H9 (cell line): ENCODE measurements around the gene LRRC36. TPM values are rescaled to one million over a fixed set of nuclear protein-coding genes. Genes with fewer than 3 reads are reported as not detected.

Experiments
- DNase-seq: peaks from one replicate; pipeline ENCODE4 v3.0.0-alpha.2; 2017
- H2AFZ ChIP-seq: one replicate; pipeline ENCODE4 v1.6.1; 2013; ENCODE audit warnings: mild to moderate bottlenecking, low read length, control low read depth, moderate library complexity
- H2AK5ac ChIP-seq: 2 replicates; pipeline ENCODE4 v1.6.1; 2013; ENCODE audit warnings: low read length, control low read depth, mixed read lengths; ENCODE audit not compliant: insufficient read length
- H2BK120ac ChIP-seq: one replicate; pipeline ENCODE4 v1.6.1; 2013; ENCODE audit warnings: low read depth, mild to moderate bottlenecking, low read length, control low read depth, inconsistent platforms; ENCODE audit not compliant: poor library complexity, severe bottlenecking
- H2BK12ac ChIP-seq: 2 replicates; pipeline ENCODE4 v1.6.1; 2013; ENCODE audit warnings: low read length, control low read depth, mixed read lengths, low read depth; ENCODE audit not compliant: insufficient read length
- H2BK15ac ChIP-seq: 2 replicates; pipeline ENCODE4 v1.6.1; 2013; ENCODE audit warnings: low read depth, low read length, control low read depth
- H2BK20ac ChIP-seq: one replicate; pipeline ENCODE4 v1.6.1; 2013; ENCODE audit warnings: low read depth, mild to moderate bottlenecking, low read length, control low read depth, inconsistent platforms; ENCODE audit not compliant: poor library complexity, severe bottlenecking
- H2BK5ac ChIP-seq: 2 replicates; pipeline ENCODE4 v1.6.1; 2013; ENCODE audit warnings: low read length, control low read depth, mixed read lengths; ENCODE audit not compliant: insufficient read length
- H3K14ac ChIP-seq: 2 replicates; pipeline ENCODE4 v1.6.1; 2013; ENCODE audit warnings: low read length, control low read depth; ENCODE audit not compliant: insufficient read depth
- H3K18ac ChIP-seq: 2 replicates; pipeline ENCODE4 v1.6.1; 2013; ENCODE audit warnings: low read depth, mild to moderate bottlenecking, mixed read lengths, low read length, control low read depth; ENCODE audit not compliant: insufficient read length
- H3K23ac ChIP-seq: 2 replicates; pipeline ENCODE4 v1.6.1; 2013; ENCODE audit warnings: low read length, control low read depth, mixed read lengths, low read depth; ENCODE audit not compliant: insufficient read length
- H3K23me2 ChIP-seq: 2 replicates; pipeline ENCODE4 v1.6.1; 2013; ENCODE audit warnings: low read depth, mild to moderate bottlenecking, mixed read lengths, low read length, control low read depth; ENCODE audit not compliant: insufficient read length, poor library complexity, severe bottlenecking
- H3K27ac ChIP-seq: 2 replicates; pipeline ENCODE4 v1.5.1; 2013; ENCODE audit warnings: low read length, control low read depth, mixed read lengths, low read depth; ENCODE audit not compliant: insufficient read length
- H3K27me3 ChIP-seq: 2 replicates; pipeline ENCODE4 v1.6.1; 2013; ENCODE audit warnings: low read length, control low read depth, inconsistent platforms; ENCODE audit not compliant: insufficient read depth
- H3K4ac ChIP-seq: 2 replicates; pipeline ENCODE4 v1.6.1; 2013; ENCODE audit warnings: low read depth, mild to moderate bottlenecking, control low read depth, inconsistent platforms, low read length, moderate library complexity
- H3K4me1 ChIP-seq: 2 replicates; pipeline ENCODE4 v1.6.1; 2013; ENCODE audit warnings: low read length, control low read depth, inconsistent platforms; ENCODE audit not compliant: insufficient read depth
- H3K4me2 ChIP-seq: 2 replicates; pipeline ENCODE4 v1.6.1; 2013; ENCODE audit warnings: low read length, control low read depth, mixed read lengths; ENCODE audit not compliant: insufficient read length, insufficient read depth
- H3K56ac ChIP-seq: 2 replicates; pipeline ENCODE4 v1.6.1; 2013; ENCODE audit warnings: low read depth, mild to moderate bottlenecking, mixed read lengths, low read length, control low read depth; ENCODE audit not compliant: insufficient read length
- H3K79me1 ChIP-seq: 2 replicates; pipeline ENCODE4 v1.6.1; 2013; ENCODE audit warnings: low read depth, mild to moderate bottlenecking, moderate library complexity, low read length, control low read depth, inconsistent platforms; ENCODE audit not compliant: insufficient read depth, poor library complexity, severe bottlenecking
- H3K79me2 ChIP-seq: 2 replicates; pipeline ENCODE4 v1.6.1; 2013; ENCODE audit warnings: low read length, control low read depth, inconsistent platforms; ENCODE audit not compliant: insufficient read depth
- H3K9ac ChIP-seq: 2 replicates; pipeline ENCODE4 v1.6.1; 2013; ENCODE audit warnings: low read length, control low read depth, mixed read lengths; ENCODE audit not compliant: insufficient read length; ENCODE audit errors: extremely low read depth
- H3K9me3 ChIP-seq: one replicate; pipeline ENCODE4 v1.6.1; 2013; ENCODE audit warnings: low read depth, low read length, inconsistent platforms; ENCODE audit not compliant: control insufficient read depth
- H3T11ph ChIP-seq: one replicate; pipeline ENCODE4 v1.6.1; 2013; ENCODE audit warnings: mild to moderate bottlenecking, low read length, control low read depth, inconsistent platforms
- H4K20me1 ChIP-seq: one replicate; pipeline ENCODE4 v1.6.1; 2013; ENCODE audit not compliant: control insufficient read depth, insufficient read length, insufficient read depth
- H4K5ac ChIP-seq: 2 replicates; pipeline ENCODE4 v1.6.1; 2013; ENCODE audit warnings: low read depth, mild to moderate bottlenecking, mixed read lengths, low read length, control low read depth; ENCODE audit not compliant: insufficient read length
- H4K8ac ChIP-seq: replicated peaks from 2 replicates; pipeline ENCODE4 v1.6.1; 2013; ENCODE audit warnings: low read length, control low read depth, mixed read lengths, low read depth; ENCODE audit not compliant: insufficient read length
- H4K91ac ChIP-seq: 2 replicates; pipeline ENCODE4 v1.6.1; 2013; ENCODE audit warnings: low read depth, mild to moderate bottlenecking, moderate library complexity, mixed read lengths, low read length, control low read depth; ENCODE audit not compliant: insufficient read length
- H3K27ac Mint-ChIP-seq, 3 experiments: 2 replicates in 2 of 3; 3 replicates in 1 of 3; pipeline ENCODE4 v1.8.0; 2020 to 2021; ENCODE audit warnings: mixed read lengths in 3 of 3, mild to moderate bottlenecking in 1 of 3, moderate library complexity in 1 of 3
- H3K27me3 Mint-ChIP-seq: 2 replicates; pipeline ENCODE4 v1.8.0; 2021; ENCODE audit warnings: low read depth, mild to moderate bottlenecking, moderate library complexity, mixed read lengths
- H3K36me3 Mint-ChIP-seq, 3 experiments: 2 replicates in 2 of 3; 3 replicates in 1 of 3; pipeline ENCODE4 v1.8.0; 2020 to 2021; ENCODE audit warnings: low read depth in 3 of 3, mixed read lengths in 3 of 3; ENCODE audit not compliant: insufficient read depth in 1 of 3
- H3K4me1 Mint-ChIP-seq, 2 experiments: 2 replicates each; pipeline ENCODE4 v1.8.0; 2020; ENCODE audit warnings: mixed read lengths in 2 of 2
- H3K4me3 Mint-ChIP-seq, 2 experiments: 2 replicates in 1 of 2; 3 replicates in 1 of 2; pipeline ENCODE4 v1.8.0; 2020 to 2021; ENCODE audit warnings: mild to moderate bottlenecking in 2 of 2, mixed read lengths in 2 of 2, moderate library complexity in 1 of 2
- H3K9me3 Mint-ChIP-seq, 2 experiments: 2 replicates in 1 of 2; 3 replicates in 1 of 2; pipeline ENCODE4 v1.8.0; 2020; ENCODE audit warnings: mild to moderate bottlenecking in 2 of 2, mixed read lengths in 2 of 2, moderate library complexity in 1 of 2
- CTCF ChIP-seq: fragments of 200-600 bp; sonication (generic); conservative IDR thresholded peaks from 3 replicates; pipeline ENCODE4 v1.8.0; 2021; ENCODE audit warnings: antibody characterized with exemption, mild to moderate bottlenecking
- WGBS: extraction: QIAGEN DNeasy Blood & Tissue Kit; methylation state at CpG from one replicate; pipeline ENCODE4 v1.1.7; 2013; ENCODE audit warnings: missing lambda C conversion rate, low lambda C conversion rate, mixed read lengths; ENCODE audit not compliant: insufficient read length; ENCODE audit errors: extremely low coverage; 5-methylcytosine and 5-hydroxymethylcytosine counted together
- total RNA-seq: library from RNA; stranded (reverse); gene quantifications from 2 replicates; pipeline ENCODE4 v1.2.1, GENCODE V29; 2021

The LRRC36 gene
- total RNA-seq, 1 experiment from 2014 or later, result not detected

- H2BK15ac ChIP-seq, result no peak overlapping the region
- no peaks in the 10 kb centered on the region for H4K20me1 ChIP-seq
- H3K9ac ChIP-seq, result no peak overlapping the region
- H2AK5ac ChIP-seq, result no peak overlapping the region
- no peak overlapping the region for H3K27ac ChIP-seq
- no peak overlapping the region for H4K8ac ChIP-seq
- no peaks in the 10 kb centered on the region for H3K79me1 ChIP-seq
- Mint-ChIP-seq H3K36me3 (peaks cover 0 to 8% (median 4%) of the 10 kb centered on the region in 3 experiments; a peak in 2 of 7 replicates), H3K4me1 (peaks cover 3% of the 10 kb centered on the region in 2 experiments; a peak in 3 of 4 replicates), H3K27ac (no peak overlapping the region), H3K4me3 (peak overlapping the region in 1 of 2 experiments; percentile 24; a peak in 3 of 5 replicates), H3K27me3 (peaks cover 12% of the 10 kb centered on the region), H3K9me3 (no peaks in the 10 kb centered on the region)
- no peak overlapping the region for H2AFZ ChIP-seq
- H3K79me2 ChIP-seq, result no peaks in the 10 kb centered on the region
- no peak overlapping the region for H4K5ac ChIP-seq
- no peak overlapping the region for H3K18ac ChIP-seq
- no peak overlapping the region for H3K4ac ChIP-seq
- peaks cover 6% of the 10 kb centered on the region for H3K23me2 ChIP-seq
- no peak for DNase-seq
- no peaks in the 10 kb centered on the region for H3K27me3 ChIP-seq
- H3T11ph ChIP-seq, result no peak overlapping the region
- H3K4me1 ChIP-seq, result no peaks in the 10 kb centered on the region
- H3K14ac ChIP-seq, result no peak overlapping the region
- no peak overlapping the region for H2BK5ac ChIP-seq
- no peak overlapping the region for H4K91ac ChIP-seq
- H2BK12ac ChIP-seq, result no peak overlapping the region
- H2BK120ac ChIP-seq, result no peak overlapping the region
- H3K23ac ChIP-seq, result no peak overlapping the region
- no CpG with 5 or more reads among the region's 4 CpGs for WGBS
- no peak overlapping the region for H3K56ac ChIP-seq
- no peaks in the 10 kb centered on the region for H3K9me3 ChIP-seq
- H3K4me2 ChIP-seq, result no peak overlapping the region
- H2BK20ac ChIP-seq, result no peak overlapping the region
- no peak for TF ChIP-seq CTCF
Observed at GRCh38 chr16:67277294-67277998, 49.2 kb upstream of the LRRC36 start.
